ENCODE results near the gene UBA7. TPM values are rescaled to one million over a fixed set of nuclear protein-coding genes. Genes with fewer than 3 reads are reported as not detected.

UBA7 gene
- total and polyA plus RNA-seq, 2 of the 8 experiments (the other 6 are each of a cell fraction or from before 2014, with no cell fraction given): 0.34 to 0.65 TPM

DNA sequence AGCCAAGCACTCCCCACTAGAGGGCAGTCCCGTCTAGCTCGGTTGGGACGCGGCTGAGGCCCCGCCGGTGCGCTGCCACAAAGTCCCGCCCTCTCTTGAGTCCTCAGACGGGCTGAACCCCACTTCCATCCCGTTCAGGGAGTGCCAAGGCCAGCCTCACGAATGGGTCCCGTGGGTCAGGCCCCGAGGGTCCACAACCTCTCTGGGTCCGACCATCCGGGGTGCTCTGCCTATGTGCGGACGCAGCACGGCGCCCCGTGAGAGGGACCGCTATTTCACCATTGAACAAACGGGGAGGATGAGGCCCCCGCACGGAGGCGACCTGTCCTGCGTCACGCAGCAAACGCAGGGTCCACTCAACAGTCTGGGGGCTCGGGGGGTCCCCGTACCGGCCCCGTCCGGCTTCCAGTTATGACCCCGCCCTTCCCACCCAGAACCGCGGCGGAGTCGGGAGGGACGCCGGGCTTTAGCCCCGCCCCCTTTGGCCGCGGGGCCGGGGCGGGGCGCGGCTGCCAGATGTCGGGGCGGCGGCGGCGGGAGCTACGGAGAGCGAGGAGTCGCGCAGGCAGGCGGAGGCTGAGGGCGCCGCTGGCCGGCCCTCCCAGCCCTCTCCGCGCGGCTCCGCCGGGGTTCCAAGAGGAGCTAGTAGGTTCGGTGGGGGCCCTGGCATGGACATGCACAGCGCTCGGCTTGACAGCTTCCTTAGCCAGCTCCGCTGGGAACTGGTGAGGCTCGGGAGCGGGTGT is 10.9 kb downstream of the UBA7 start, which contains the start of gene INKA1 (continued):
- TF ChIP-seq CBX8 (IDR thresholded peaks at IDR 0.05; ENCODE audit: borderline replicate concordance, low read depth, low read length) (no peak), TAF7 (optimal IDR thresholded peaks at IDR 0.05; ENCODE audit: borderline replicate concordance, low read depth, low read length) (peak; percentile 7), BACH1 (IDR thresholded peaks at IDR 0.05; ENCODE audit: low read length) (peak; percentile 35; the same call in 1 of the 2 replicates), SUZ12 (IDR thresholded peaks at IDR 0.05; ENCODE audit: low read length) (no peak), KDM5A (IDR thresholded peaks at IDR 0.05; ENCODE audit: low read length) (no peak), HDAC2 (IDR thresholded peaks at IDR 0.05; ENCODE audit: borderline replicate concordance in 1 of 2, low read depth in 2 of 2, low read length in 2 of 2) (peak in 1 of 2 experiments; percentile 57; a peak in 1 of 4 replicates), JUN (IDR thresholded peaks at IDR 0.05; ENCODE audit: low read depth, low read length) (no peak), RAD21 (IDR thresholded peaks at IDR 0.05 in 1 of 2, conservative IDR thresholded peaks at IDR 0.05 in 1 of 2; ENCODE audit: low read depth in 2 of 2, low read length in 2 of 2) (peak; percentile 86 to 91), POLR2AphosphoS5 (IDR thresholded peaks at IDR 0.05; ENCODE audit: low read depth, low read length) (no peak)
- TF ChIP-seq, protein P1, sequence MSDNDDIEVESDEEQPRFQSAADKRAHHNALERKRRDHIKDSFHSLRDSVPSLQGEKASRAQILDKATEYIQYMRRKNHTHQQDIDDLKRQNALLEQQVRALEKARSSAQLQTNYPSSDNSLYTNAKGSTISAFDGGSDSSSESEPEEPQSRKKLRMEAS (IDR thresholded peaks at IDR 0.05): peak; percentile 50; the same call in 1 of the 2 replicates
